IMR-90 (cell line): ENCODE data around the gene RALGPS1. TPM values are rescaled to one million over a fixed set of nuclear protein-coding genes. Genes with fewer than 3 reads are reported as not detected.

Experiments used
- ATAC-seq: fragments of 200-7000 bp; cut with Tn5 transposase; 2 replicates; pipeline ENCODE4 v1.9.1; 2020; ENCODE audit warnings: low read depth, mild to moderate bottlenecking, moderate library complexity
- BruUV-seq: library from RNA; stranded (reverse); fragments of 400-500 nt; replicated peaks from 2 replicates; lab custom pipeline; 2021; lab: Mats Ljungman, UMichigan
- CTCF ChIA-PET: fragments of 300-600 bp; formaldehyde crosslinking; extraction: SDS; loops from one replicate; lab custom pipeline; 2021; ENCODE audit warnings: antibody characterized with exemption; lab: Yijun Ruan, JAX
- POLR2A ChIA-PET: fragments of 300-600 bp; sonication (Branson Sonifier 250); formaldehyde crosslinking; loops from one replicate; lab custom pipeline; 2022; ENCODE audit warnings: antibody characterized with exemption; ENCODE audit not compliant: unreplicated experiment; lab: Charles Lee
- DNase-seq: peaks from one replicate; pipeline ENCODE4 v3.0.0; 2013
- H2AFZ ChIP-seq: replicated peaks from 2 replicates; pipeline ENCODE3; 2013; ENCODE audit warnings: low read length, mild to moderate bottlenecking; ENCODE audit not compliant: poor library complexity
- H2AK5ac ChIP-seq: 2 replicates; pipeline ENCODE4 v1.6.1; 2013; ENCODE audit warnings: low read depth, low read length, inconsistent platforms
- H2AK9ac ChIP-seq: replicated peaks from 2 replicates; pipeline ENCODE3; 2013; ENCODE audit warnings: mild to moderate bottlenecking, low read depth, low read length, moderate library complexity; ENCODE audit not compliant: poor library complexity
- H2BK120ac ChIP-seq: 2 replicates; pipeline ENCODE4 v1.6.1; 2013; ENCODE audit warnings: low read depth, low read length, inconsistent platforms
- H2BK15ac ChIP-seq: 3 replicates; pipeline ENCODE4 v1.6.1; 2013; ENCODE audit warnings: low read depth, low read length, inconsistent platforms
- H2BK20ac ChIP-seq: 2 replicates; pipeline ENCODE4 v1.6.1; 2013; ENCODE audit warnings: low read depth, mild to moderate bottlenecking, inconsistent platforms, low read length, moderate library complexity
- H2BK5ac ChIP-seq: 2 replicates; pipeline ENCODE4 v1.6.1; 2013; ENCODE audit warnings: mild to moderate bottlenecking, low read depth, low read length, inconsistent platforms; ENCODE audit not compliant: poor library complexity, severe bottlenecking
- H3K14ac ChIP-seq: replicated peaks from 2 replicates; pipeline ENCODE4 v1.6.1; 2013; ENCODE audit warnings: low read depth, low read length, inconsistent platforms
- H3K18ac ChIP-seq: 2 replicates; pipeline ENCODE4 v1.6.1; 2013; ENCODE audit warnings: low read depth, low read length, control low read depth
- H3K23ac ChIP-seq: 2 replicates; pipeline ENCODE4 v1.6.1; 2013; ENCODE audit warnings: low read depth, low read length, inconsistent platforms
- H3K27ac ChIP-seq: 2 replicates; pipeline ENCODE4 v1.5.1; 2013; ENCODE audit warnings: mild to moderate bottlenecking, control low read depth, low read length; ENCODE audit not compliant: insufficient read depth
- H3K27me3 ChIP-seq: 2 replicates; pipeline ENCODE4 v1.6.1; 2013; ENCODE audit warnings: low read length; ENCODE audit not compliant: control insufficient read depth, insufficient read depth
- H3K36me3 ChIP-seq: 2 replicates; pipeline ENCODE4 v1.6.1; 2013; ENCODE audit warnings: low read length, mixed read lengths; ENCODE audit not compliant: control insufficient read depth, insufficient read depth
- H3K4ac ChIP-seq: 2 replicates; pipeline ENCODE4 v1.6.1; 2013; ENCODE audit warnings: low read depth, low read length, inconsistent platforms
- H3K4me1 ChIP-seq: 2 replicates; pipeline ENCODE4 v1.6.1; 2013; ENCODE audit warnings: low read length, mixed read lengths; ENCODE audit not compliant: control insufficient read depth, insufficient read depth
- H3K4me2 ChIP-seq: 2 replicates; pipeline ENCODE4 v1.6.1; 2013; ENCODE audit warnings: low read depth, mild to moderate bottlenecking, control low read depth, low read length, moderate library complexity
- H3K4me3 ChIP-seq: 2 replicates; pipeline ENCODE4 v1.5.1; 2013; ENCODE audit warnings: low read depth, mild to moderate bottlenecking, control low read depth, low read length, moderate library complexity; ENCODE audit not compliant: insufficient read depth
- H3K56ac ChIP-seq: 2 replicates; pipeline ENCODE4 v1.6.1; 2013; ENCODE audit warnings: low read length, inconsistent platforms; ENCODE audit not compliant: insufficient read depth; ENCODE audit errors: extremely low read depth
- H3K79me1 ChIP-seq, 2 experiments: 2 replicates each; pipeline ENCODE4 v1.6.1; 2013; ENCODE audit warnings: low read length in 2 of 2, inconsistent platforms in 1 of 2, low read depth in 1 of 2
- H3K9ac ChIP-seq: 2 replicates; pipeline ENCODE4 v1.6.1; 2013; ENCODE audit warnings: low read depth, low read length, control low read depth
- H3K9me1 ChIP-seq: 2 replicates; pipeline ENCODE4 v1.6.1; 2013; ENCODE audit warnings: low read length, inconsistent platforms; ENCODE audit not compliant: insufficient read depth
- H3K9me3 ChIP-seq: 2 replicates; pipeline ENCODE4 v1.6.1; 2013; ENCODE audit warnings: low read length; ENCODE audit not compliant: control insufficient read depth, insufficient read depth
- H4K20me1 ChIP-seq: 2 replicates; pipeline ENCODE4 v1.6.1; 2013; ENCODE audit warnings: low read length, inconsistent platforms; ENCODE audit not compliant: insufficient read depth
- H4K5ac ChIP-seq: 2 replicates; pipeline ENCODE4 v1.6.1; 2013; ENCODE audit warnings: mild to moderate bottlenecking, low read depth, low read length, control low read depth
- H4K8ac ChIP-seq, 2 experiments: 2 replicates each; pipeline ENCODE4 v1.6.1; 2013; ENCODE audit warnings: low read depth in 2 of 2, low read length in 2 of 2, control low read depth in 1 of 2, inconsistent platforms in 1 of 2
- H4K91ac ChIP-seq: 2 replicates; pipeline ENCODE4 v1.6.1; 2013; ENCODE audit warnings: low read depth, low read length, inconsistent platforms; ENCODE audit not compliant: insufficient read depth
- BHLHE40 ChIP-seq: fragments of 150-350 bp; IDR thresholded peaks from 2 replicates; pipeline ENCODE4 v1.6.1; 2016; ENCODE audit warnings: mild to moderate bottlenecking, low read depth, low read length
- CEBPB ChIP-seq: IDR thresholded peaks from 2 replicates; pipeline ENCODE4 v1.6.1; 2012; ENCODE audit warnings: low read depth, low read length, improper control_type of control experiment
- CHD1 ChIP-seq: IDR thresholded peaks from 2 replicates; pipeline ENCODE4 v1.6.1; 2012; ENCODE audit warnings: low read depth, low read length, improper control_type of control experiment
- CTCF ChIP-seq: conservative IDR thresholded peaks from 2 replicates; pipeline ENCODE4 v1.5.1; 2012; ENCODE audit warnings: mild to moderate bottlenecking, low read depth, low read length, improper control_type of control experiment
- FOS ChIP-seq: fragments of 150-350 bp; IDR thresholded peaks from 2 replicates; pipeline ENCODE4 v1.6.1; 2016; ENCODE audit warnings: low read depth, low read length
- MAFK ChIP-seq: IDR thresholded peaks from 2 replicates; pipeline ENCODE4 v1.6.1; 2012; ENCODE audit warnings: low read depth, low read length, improper control_type of control experiment
- MAZ ChIP-seq: IDR thresholded peaks from 2 replicates; pipeline ENCODE4 v1.6.1; 2012; ENCODE audit warnings: low read depth, mild to moderate bottlenecking, low read length, improper control_type of control experiment, moderate library complexity, borderline replicate concordance
- MXI1 ChIP-seq: IDR thresholded peaks from 2 replicates; pipeline ENCODE4 v1.6.1; 2012; ENCODE audit warnings: low read depth, mild to moderate bottlenecking, low read length, moderate library complexity, borderline replicate concordance
- NFE2L2 ChIP-seq: fragments of 150-350 bp; IDR thresholded peaks from 2 replicates; pipeline ENCODE4 v1.6.1; 2016; ENCODE audit warnings: low read depth, mild to moderate bottlenecking, low read length
- POLR2A ChIP-seq: IDR thresholded peaks from 2 replicates; pipeline ENCODE4 v1.6.1; 2012; ENCODE audit warnings: mild to moderate bottlenecking, low read depth, low read length
- RAD21 ChIP-seq: IDR thresholded peaks from 2 replicates; pipeline ENCODE4 v1.6.1; 2012; ENCODE audit warnings: low read length, improper control_type of control experiment
- RCOR1 ChIP-seq: IDR thresholded peaks from 2 replicates; pipeline ENCODE4 v1.6.1; 2012; ENCODE audit warnings: mild to moderate bottlenecking, low read length, improper control_type of control experiment; ENCODE audit not compliant: insufficient replicate concordance
- RFX5 ChIP-seq: IDR thresholded peaks from 2 replicates; pipeline ENCODE4 v1.8.0; 2012; ENCODE audit warnings: low read depth, mild to moderate bottlenecking, low read length, moderate library complexity
- SMC3 ChIP-seq: fragments of 150-350 bp; IDR thresholded peaks from 2 replicates; pipeline ENCODE4 v1.6.1; 2016; ENCODE audit warnings: low read depth, mild to moderate bottlenecking, antibody characterized with exemption, low read length, moderate library complexity
- USF2 ChIP-seq: fragments of 150-350 bp; IDR thresholded peaks from 2 replicates; pipeline ENCODE4 v1.6.1; 2017; ENCODE audit warnings: mild to moderate bottlenecking, antibody characterized with exemption, low read length, low read depth
- WGBS, 2 experiments: methylation state at CpG; one replicate each; pipeline versions ENCODE4 v1.1.5 to v1.1.7; 2013; ENCODE audit warnings: missing lambda C conversion rate in 2 of 2; ENCODE audit not compliant: insufficient read length in 1 of 2; ENCODE audit errors: extremely low coverage in 2 of 2; 5-methylcytosine and 5-hydroxymethylcytosine counted together
- dilution Hi-C: fragments of 300-500 bp; cut with HindIII; formaldehyde crosslinking; loops from one replicate; pipeline ENCODE4 v1.14.3; 2018; ENCODE audit warnings: low sequenced_read_pairs; ENCODE audit not compliant: unreplicated experiment
- in situ Hi-C: fragments of 300-500 bp; cut with MboI; formaldehyde crosslinking; loops from 3 replicates; pipeline ENCODE4 v1.14.3; 2019; ENCODE audit warnings: low sequenced_read_pairs, inconsistent platforms, mixed read lengths
- intact Hi-C: fragments of 100-400 bp; cut with micrococcal nuclease; formaldehyde crosslinking; loops from 2 replicates; pipeline ENCODE4 v1.10.0; 2022
- polyA plus RNA-seq, 3 experiments: library from polyadenylated mRNA; depleted of rRNA; stranded (reverse); fragments of >200 nt; gene quantifications; 2 replicates each; pipeline ENCODE4 v1.2.3, GENCODE V29; 2012; ENCODE audit warnings: low replicate concordance in 1 of 3
- total RNA-seq: library from RNA; depleted of rRNA; stranded (reverse); fragments of >200 nt; gene quantifications from 2 replicates; pipeline ENCODE4 v1.2.3, GENCODE V29; 2012

RALGPS1 gene
- total and polyA plus RNA-seq, 2 of the 4 experiments (the other 2 are of a cell fraction), result 0.90 to 2.8 TPM

GRCh38 chr9:126915846-126916543, 1.4 kb downstream of the RALGPS1 start:
- H3K27me3 ChIP-seq, result peaks cover 3% of the 10 kb centered on the region; the same call in 1 of the 2 replicates
- H3K79me1 ChIP-seq, result no peaks in the 10 kb centered on the region
- H2BK120ac ChIP-seq, result no peak overlapping the region
- H3K9ac ChIP-seq, result no peak overlapping the region
- no peak overlapping the region for H3K4ac ChIP-seq
- H2BK5ac ChIP-seq, result no peak overlapping the region
- H3K4me2 ChIP-seq, result no peak overlapping the region; the same call in 1 of the 2 replicates
- no peaks in the 10 kb centered on the region for H3K9me3 ChIP-seq
- no peak overlapping the region for H2AK5ac ChIP-seq
- H3K4me3 ChIP-seq, result no peak overlapping the region
- H3K36me3 ChIP-seq, result no peaks in the 10 kb centered on the region
- dilution Hi-C loops, result no loop called here
- no peak overlapping the region for H2BK15ac ChIP-seq
- no peak overlapping the region for H4K5ac ChIP-seq
- no TSS peak for BruUV-seq
- no peak overlapping the region for H4K8ac ChIP-seq
- no peaks in the 10 kb centered on the region for H4K20me1 ChIP-seq
- H2AFZ ChIP-seq, result no peak overlapping the region
- in situ Hi-C loops, result no loop called here
- no peak overlapping the region for H3K27ac ChIP-seq
- H2AK9ac ChIP-seq, result peak overlapping the region; percentile 61
- POLR2A ChIA-PET, result no interaction called here
- no peak overlapping the region for H3K14ac ChIP-seq
- H3K9me1 ChIP-seq, result 0 out of 2 replicates have a peak, but pooled peaks cover under 1% of the 10 kb centered on the region
- CTCF ChIA-PET, result interaction anchor here (1.7 kb wide), 1 partner anchor 20 kb away, joined by 3 read pairs; no protein-coding TSS in a partner anchor
- no peak for ATAC-seq
- intact Hi-C loops, result no loop called here
- H3K4me1 ChIP-seq, result peaks cover 3% of the 10 kb centered on the region; the same call in 1 of the 2 replicates
- H3K56ac ChIP-seq, result no peak overlapping the region
- WGBS, 2 experiments, result 69% methylated on average over 6 of the region's 15 CpGs; no CpG with 5 or more reads in 1 of the 2 experiments
- no peak overlapping the region for H4K91ac ChIP-seq
- H3K18ac ChIP-seq, result no peak overlapping the region
- no peak for DNase-seq
- no peak overlapping the region for H2BK20ac ChIP-seq
- H3K23ac ChIP-seq, result 0 out of 2 replicates have a peak overlapping the region, but pooled peaks have one; percentile 20
- no peak for TF ChIP-seq RFX5
- no peak for TF ChIP-seq FOS
- TF ChIP-seq NFE2L2, result no peak
- TF ChIP-seq MAFK, result no peak
- TF ChIP-seq POLR2A, result no peak
- no peak for TF ChIP-seq BHLHE40
- TF ChIP-seq MAZ, result no peak
- TF ChIP-seq CHD1, result no peak
- TF ChIP-seq SMC3, result no peak
- no peak for TF ChIP-seq MXI1
- no peak for TF ChIP-seq USF2
- no peak for TF ChIP-seq CTCF
- no peak for TF ChIP-seq RCOR1
- TF ChIP-seq RAD21, result no peak
- TF ChIP-seq CEBPB, result no peak
